H1 (cell line): ENCODE results near the gene FOXL1. TPM values are rescaled to one million over a fixed set of nuclear protein-coding genes. Genes with fewer than 3 reads are reported as not detected.

ENCODE experiments used
- CTCF ChIA-PET: fragments of 300-600 bp; sonication (Branson Sonifier 250); formaldehyde crosslinking; loops from one replicate; lab custom pipeline; 2021; ENCODE audit not compliant: partially characterized antibody; lab: Charles Lee
- POLR2A ChIA-PET: fragments of 300-600 bp; sonication (Branson Sonifier 250); formaldehyde crosslinking; loops from one replicate; lab custom pipeline; 2021; ENCODE audit warnings: inconsistent platforms; ENCODE audit not compliant: partially characterized antibody; lab: Charles Lee
- DNase-seq, 2 experiments: peaks; one replicate each; pipeline versions ENCODE4 v3.0.0 to v3.0.0-alpha.2; 2010 to 2022; ENCODE audit warnings: low spot score in 2 of 2, low read depth in 1 of 2, mixed read lengths in 1 of 2
- FAIRE-seq: peaks from 2 replicates; lab custom pipeline; 2011; peaks lifted over from hg19 to GRCh38; lab: Jason Lieb, UNC
- H2AFZ ChIP-seq: 2 replicates; pipeline ENCODE4 v1.8.1; 2012; ENCODE audit warnings: low read length, inconsistent platforms
- H2AK5ac ChIP-seq: 2 replicates; pipeline ENCODE4 v1.6.1; 2013; ENCODE audit warnings: low read depth, low read length
- H2BK120ac ChIP-seq: replicated peaks from 2 replicates; pipeline ENCODE3; 2013; ENCODE audit warnings: low read depth, low read length, inconsistent platforms
- H2BK12ac ChIP-seq: 2 replicates; pipeline ENCODE4 v1.6.1; 2013; ENCODE audit warnings: low read depth, low read length
- H2BK15ac ChIP-seq: 2 replicates; pipeline ENCODE4 v1.6.1; 2013; ENCODE audit warnings: low read length
- H2BK20ac ChIP-seq: 2 replicates; pipeline ENCODE4 v1.6.1; 2013; ENCODE audit warnings: low read length
- H2BK5ac ChIP-seq: 2 replicates; pipeline ENCODE4 v1.6.1; 2013; ENCODE audit warnings: low read depth, low read length
- H3K14ac ChIP-seq: 2 replicates; pipeline ENCODE4 v1.6.1; 2013; ENCODE audit warnings: inconsistent platforms; ENCODE audit not compliant: insufficient read length
- H3K18ac ChIP-seq: 2 replicates; pipeline ENCODE4 v1.6.1; 2013; ENCODE audit warnings: low read length; ENCODE audit errors: extremely low read depth
- H3K23ac ChIP-seq: 2 replicates; pipeline ENCODE4 v1.6.1; 2013; ENCODE audit warnings: inconsistent platforms; ENCODE audit not compliant: insufficient read length
- H3K23me2 ChIP-seq: 2 replicates; pipeline ENCODE4 v1.6.1; 2013; ENCODE audit warnings: low read depth, low read length
- H3K27ac ChIP-seq: 2 replicates; pipeline ENCODE4 v1.6.1; 2011; ENCODE audit warnings: low read depth, low read length, inconsistent platforms
- H3K27me3 ChIP-seq, 4 experiments: replicated peaks in 1 of 4; 1 replicate in 1 of 4; 2 replicates in 3 of 4; pipeline versions ENCODE4 v1.6.1 to v1.8.1; 2011 to 2013; ENCODE audit warnings: low read length in 3 of 4, mild to moderate bottlenecking in 3 of 4, inconsistent platforms in 2 of 4, mixed read lengths in 2 of 4, moderate library complexity in 1 of 4; ENCODE audit not compliant: control insufficient read depth in 3 of 4, insufficient read depth in 3 of 4; ENCODE audit errors: extremely low read depth in 1 of 4
- H3K36me3 ChIP-seq, 4 experiments: 2 replicates each; pipeline versions ENCODE4 v1.6.1 to v1.8.1; 2011 to 2013; ENCODE audit warnings: mild to moderate bottlenecking in 4 of 4, low read length in 3 of 4, moderate library complexity in 2 of 4, control low read depth in 1 of 4, inconsistent platforms in 1 of 4; ENCODE audit not compliant: insufficient read depth in 4 of 4, control insufficient read depth in 2 of 4
- H3K4ac ChIP-seq: replicated peaks from 2 replicates; pipeline ENCODE3; 2013; ENCODE audit warnings: low read length, low read depth, mixed read lengths, inconsistent platforms; ENCODE audit not compliant: insufficient read length
- H3K4me1 ChIP-seq, 4 experiments: replicated peaks in 1 of 4; 1 replicate in 1 of 4; 2 replicates in 3 of 4; pipeline versions ENCODE4 v1.6.1 to v1.8.1; 2011 to 2013; ENCODE audit warnings: low read length in 3 of 4, inconsistent platforms in 2 of 4, mixed read lengths in 1 of 4; ENCODE audit not compliant: insufficient read depth in 4 of 4, control insufficient read depth in 3 of 4
- H3K4me2 ChIP-seq, 2 experiments: 2 replicates each; pipeline versions ENCODE4 v1.6.1 to v1.8.1; 2011 to 2013; ENCODE audit warnings: low read depth in 2 of 2, low read length in 2 of 2, control low read depth in 1 of 2, inconsistent platforms in 1 of 2, mild to moderate bottlenecking in 1 of 2; ENCODE audit not compliant: insufficient read depth in 1 of 2
- H3K4me3 ChIP-seq, 4 experiments: fragments of 200-600, 300-600 bp in 1 of 4; sonication (generic), shearing (Covaris generic), sonication (Bioruptor Twin) in 1 of 4; 2 replicates each; pipeline versions ENCODE4 v1.5.1 to v1.8.1; 2011 to 2016; ENCODE audit warnings: low read length in 4 of 4, low read depth in 3 of 4, control low read depth in 2 of 4, inconsistent platforms in 2 of 4, mild to moderate bottlenecking in 2 of 4, mixed read lengths in 1 of 4, moderate library complexity in 1 of 4; ENCODE audit not compliant: insufficient read depth in 2 of 4; ENCODE audit errors: extremely low read depth in 1 of 4
- H3K56ac ChIP-seq: replicated peaks from 2 replicates; pipeline ENCODE3; 2013; ENCODE audit warnings: low read depth, mild to moderate bottlenecking, mixed read lengths, low read length, inconsistent platforms; ENCODE audit not compliant: insufficient read length
- H3K79me1 ChIP-seq: 2 replicates; pipeline ENCODE4 v1.6.1; 2013; ENCODE audit warnings: low read depth, low read length, control low read depth
- H3K79me2 ChIP-seq, 2 experiments: 2 replicates each; pipeline versions ENCODE4 v1.6.1 to v1.8.1; 2012 to 2013; ENCODE audit warnings: low read length in 2 of 2, mild to moderate bottlenecking in 2 of 2, inconsistent platforms in 1 of 2; ENCODE audit not compliant: insufficient read depth in 2 of 2, control insufficient read depth in 1 of 2
- H3K9ac ChIP-seq, 4 experiments: replicated peaks in 1 of 4; 1 replicate in 1 of 4; 2 replicates in 3 of 4; pipeline versions ENCODE4 v1.6.1 to v1.8.1; 2011 to 2013; ENCODE audit warnings: low read depth in 3 of 4, low read length in 3 of 4, control low read depth in 2 of 4, mild to moderate bottlenecking in 2 of 4, moderate library complexity in 2 of 4, inconsistent platforms in 1 of 4; ENCODE audit errors: extremely low read depth in 1 of 4
- H3K9me3 ChIP-seq, 2 experiments: 2 replicates each; pipeline versions ENCODE4 v1.6.1 to v1.8.1; 2012 to 2013; ENCODE audit warnings: mild to moderate bottlenecking in 2 of 2, moderate library complexity in 2 of 2, control low read depth in 1 of 2, inconsistent platforms in 1 of 2, low read depth in 1 of 2, low read length in 1 of 2, mixed read lengths in 1 of 2; ENCODE audit not compliant: insufficient read depth in 2 of 2
- H4K20me1 ChIP-seq, 2 experiments: replicated peaks in 1 of 2; 2 replicates each; pipeline versions ENCODE3 to v1.8.1; 2011 to 2013; ENCODE audit warnings: inconsistent platforms in 2 of 2, low read length in 2 of 2, mild to moderate bottlenecking in 1 of 2; ENCODE audit not compliant: insufficient read depth in 2 of 2, control insufficient read depth in 1 of 2
- H4K5ac ChIP-seq: 2 replicates; pipeline ENCODE4 v1.6.1; 2013; ENCODE audit warnings: low read length, low read depth, mixed read lengths, inconsistent platforms; ENCODE audit not compliant: insufficient read length
- H4K8ac ChIP-seq: 2 replicates; pipeline ENCODE4 v1.8.0; 2013; ENCODE audit warnings: mild to moderate bottlenecking, moderate library complexity, low read length, inconsistent platforms; ENCODE audit not compliant: insufficient read depth; ENCODE audit errors: extremely low read depth
- H4K91ac ChIP-seq: replicated peaks from 2 replicates; pipeline ENCODE3; 2013; ENCODE audit warnings: low read length, mixed read lengths, inconsistent platforms; ENCODE audit not compliant: insufficient read length
- POU5F1 ChIP-seq: IDR thresholded peaks from 2 replicates; pipeline ENCODE4 v1.6.1; 2011; ENCODE audit warnings: low read depth, mild to moderate bottlenecking, low read length, moderate library complexity
- TAF7 ChIP-seq: optimal IDR thresholded peaks from 2 replicates; pipeline ENCODE3; 2011; ENCODE audit warnings: low read depth, mild to moderate bottlenecking, inconsistent platforms, low read length, moderate library complexity, borderline replicate concordance
- WGBS, 2 experiments: shearing (Covaris generic) in 1 of 2; methylation state at CpG; one replicate each; pipeline versions ENCODE4 v1.1.6 to v1.1.7; 2013 to 2015; ENCODE audit warnings: low lambda C conversion rate in 2 of 2, mixed read lengths in 2 of 2, inconsistent platforms in 1 of 2, low coverage in 1 of 2, missing lambda C conversion rate in 1 of 2; ENCODE audit not compliant: insufficient replicate concordance in 2 of 2, insufficient coverage in 1 of 2, insufficient read length in 1 of 2; ENCODE audit errors: extremely low coverage in 1 of 2, missing lambda C conversion rate in 1 of 2; 5-methylcytosine and 5-hydroxymethylcytosine counted together
- polyA plus RNA-seq, 7 experiments: library from polyadenylated mRNA; depleted of rRNA in 3 of 7; stranded (reverse) in 5 of 7; unstranded in 2 of 7; fragments of >200 nt in 5 of 7; fragments of 200-250 nt in 2 of 7; gene quantifications; 1 replicate in 5 of 7; 2 replicates in 1 of 7; 4 replicates in 1 of 7; pipeline versions ENCODE4 v1.2.1 to v1.2.3, GENCODE V29; 2011 to 2013; ENCODE audit warnings: missing spikeins in 2 of 7, mixed read lengths in 2 of 7
- total RNA-seq: library from RNA; stranded (reverse); fragmentation: NEBNext Ultra II Directional; extraction: Animal tissue kit (Norgen Biotek cat#: 25700); gene quantifications from 2 replicates; pipeline ENCODE4 v1.2.1, GENCODE V29; 2021

The FOXL1 gene
- total and polyA plus RNA-seq, 2 of the 8 experiments (the other 6 are each of a cell fraction or from before 2014, with no cell fraction given): 0.03 TPM; not detected in 1

GRCh38 chr16:86555704-86556075, 22.7 kb upstream of the FOXL1 start:
- peak overlapping the region; percentile 45 for H4K91ac ChIP-seq
- H3K23ac ChIP-seq: no peak overlapping the region
- no peak overlapping the region for H2BK120ac ChIP-seq
- TF ChIP-seq POU5F1 (no peak), TAF7 (no peak)
- peak overlapping the region; percentile 72 for H3K4me2 ChIP-seq
- H2BK12ac ChIP-seq: no peak overlapping the region
- H3K18ac ChIP-seq: no peak overlapping the region
- peak overlapping the region; percentile 60 for H4K5ac ChIP-seq
- peak overlapping the region; percentile 81 for H4K8ac ChIP-seq
- H3K9me3 ChIP-seq: no peaks in the 10 kb centered on the region
- DNase-seq: no peak
- H2BK5ac ChIP-seq: no peak overlapping the region
- no peak overlapping the region for H2BK15ac ChIP-seq
- no peaks in the 10 kb centered on the region; a peak in 1 of 8 replicates for H3K36me3 ChIP-seq
- H2AK5ac ChIP-seq: no peak overlapping the region
- H2BK20ac ChIP-seq: no peak overlapping the region
- H3K9ac ChIP-seq: peak overlapping the region in 3 of 4 experiments; percentile 70 to 78 (median 78); a peak in 6 of 7 replicates
- ChIA-PET POLR2A (interaction anchor here (0.7 kb wide), 2 partner anchors 9 to 15 kb away, joined by 3 read pairs; no protein-coding TSS in a partner anchor), CTCF (interaction anchor here (0.8 to 3.5 kb wide), 2 partner anchors 8 to 498 kb away, joined by 3 to 14 read pairs; no protein-coding TSS in a partner anchor)
- no peaks in the 10 kb centered on the region for H4K20me1 ChIP-seq
- H3K27me3 ChIP-seq: 0 out of 7 replicates have a peak, but pooled peaks cover 0 to 7% (median 0%) of the 10 kb centered on the region in 4 experiments
- FAIRE-seq: no peak
- H3K4me3 ChIP-seq: peak overlapping the region; percentile 63 to 79 (median 74)
- H3K23me2 ChIP-seq: peaks cover 4% of the 10 kb centered on the region; the same call in 1 of the 2 replicates
- H3K56ac ChIP-seq: peak overlapping the region; percentile 75
- H3K79me1 ChIP-seq: no peaks in the 10 kb centered on the region; the same call in 1 of the 2 replicates
- H3K79me2 ChIP-seq: no peaks in the 10 kb centered on the region; a peak in 1 of 4 replicates
- WGBS, 2 experiments: 71% methylated on average over 17 of the region's 17 CpGs; no CpG with 5 or more reads in 1 of the 2 experiments
- H3K4me1 ChIP-seq: peaks cover 0 to 7% (median 3%) of the 10 kb centered on the region in 4 experiments; a peak in 4 of 7 replicates
- H3K14ac ChIP-seq: no peak overlapping the region
- H2AFZ ChIP-seq: 0 out of 2 replicates have a peak overlapping the region, but pooled peaks have one; percentile 43
- H3K27ac ChIP-seq: peak overlapping the region; percentile 75
- peak overlapping the region; percentile 53 for H3K4ac ChIP-seq
